ENCODE data around the gene FIBIN. TPM values are rescaled to one million over a fixed set of nuclear protein-coding genes. Genes with fewer than 3 reads are reported as not detected.
A peak's percentile ranks its signal among the peaks of the same experiment; 100 is the strongest.

FIBIN gene
- total RNA-seq, 1 donor from 2014 or later = 118 TPM

- peaks cover 21% of the 10 kb centered on the region for H3K4me1 ChIP-seq
- H3K4me3 ChIP-seq = no peak overlapping the region
- H3K27ac ChIP-seq = peak overlapping the region; percentile 45
- no peaks in the 10 kb centered on the region for H3K36me3 ChIP-seq
- TF ChIP-seq, protein P1, sequence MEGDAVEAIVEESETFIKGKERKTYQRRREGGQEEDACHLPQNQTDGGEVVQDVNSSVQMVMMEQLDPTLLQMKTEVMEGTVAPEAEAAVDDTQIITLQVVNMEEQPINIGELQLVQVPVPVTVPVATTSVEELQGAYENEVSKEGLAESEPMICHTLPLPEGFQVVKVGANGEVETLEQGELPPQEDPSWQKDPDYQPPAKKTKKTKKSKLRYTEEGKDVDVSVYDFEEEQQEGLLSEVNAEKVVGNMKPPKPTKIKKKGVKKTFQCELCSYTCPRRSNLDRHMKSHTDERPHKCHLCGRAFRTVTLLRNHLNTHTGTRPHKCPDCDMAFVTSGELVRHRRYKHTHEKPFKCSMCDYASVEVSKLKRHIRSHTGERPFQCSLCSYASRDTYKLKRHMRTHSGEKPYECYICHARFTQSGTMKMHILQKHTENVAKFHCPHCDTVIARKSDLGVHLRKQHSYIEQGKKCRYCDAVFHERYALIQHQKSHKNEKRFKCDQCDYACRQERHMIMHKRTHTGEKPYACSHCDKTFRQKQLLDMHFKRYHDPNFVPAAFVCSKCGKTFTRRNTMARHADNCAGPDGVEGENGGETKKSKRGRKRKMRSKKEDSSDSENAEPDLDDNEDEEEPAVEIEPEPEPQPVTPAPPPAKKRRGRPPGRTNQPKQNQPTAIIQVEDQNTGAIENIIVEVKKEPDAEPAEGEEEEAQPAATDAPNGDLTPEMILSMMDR (IDR thresholded peaks at IDR 0.05) = no peak
- no peak for TF ChIP-seq POLR2AphosphoS5 (IDR thresholded peaks at IDR 0.05; ENCODE audit: insufficient read depth in 1 of 2, low read depth in 1 of 2)
- TF ChIP-seq POLR2A (IDR thresholded peaks at IDR 0.05) = no peak
- H3K27me3 ChIP-seq = no peaks in the 10 kb centered on the region
- intact Hi-C loops (cut with DNase I) = no loop called here
- no peaks in the 10 kb centered on the region for H3K9me3 ChIP-seq
- no peak for DNase-seq (ENCODE audit: extremely low spot score in 2 of 2)
These were observed 47.4 kb downstream of the FIBIN start for GRCh38 chr11:27041141-27041899.

Other genes starting within 250 kb of the FIBIN start
- 53.0 TPM for gene BBOX1, start 46.7 kb downstream of the FIBIN start, total RNA-seq